ENCODE measurements around the gene ARL8B. TPM values are rescaled to one million over a fixed set of nuclear protein-coding genes. Genes with fewer than 3 reads are reported as not detected.
A peak's percentile ranks its signal among the peaks of the same experiment; 100 is the strongest.

The ARL8B gene
- total and polyA plus RNA-seq, 10 of the 15 experiments (the other 5 are each of a cell fraction or from before 2014, with no cell fraction given) = 22.0 to 80.6 (median 43.7) TPM

DNA sequence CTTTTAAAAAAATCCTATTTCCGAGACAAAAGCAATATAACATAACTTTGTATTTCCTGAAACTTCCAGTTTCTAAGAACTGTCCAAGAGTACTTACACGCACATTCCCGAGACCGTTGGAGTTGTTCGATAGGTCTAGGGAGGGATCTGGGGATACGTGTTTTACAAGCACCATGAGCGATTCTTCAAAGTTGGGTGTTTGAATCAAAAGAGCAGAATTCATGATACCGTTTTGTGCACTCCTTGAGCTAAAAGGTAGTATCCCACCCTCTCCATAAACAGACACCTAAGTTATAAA lies 64.7 kb downstream of the ARL8B start:
- TSS peak; percentile 76 for BruUV-seq (replicated peaks)
- H3K36me3 ChIP-seq (ENCODE audit: control insufficient read depth in 2 of 2, insufficient read depth in 2 of 2, low read length in 1 of 2) = no peaks in the 10 kb centered on the region
- POLR2A ChIA-PET = interaction anchor here (0.5 to 5.5 kb wide), 11 partner anchors 9 to 694 kb away, joined by 3 to 68 read pairs (median 7); partner anchors contain the start of gene ITPR1
- H3K27me3 ChIP-seq (replicated peaks in 1 of 2; ENCODE audit: control insufficient read depth in 2 of 2, insufficient read depth in 2 of 2, low read length in 1 of 2) = no peaks in the 10 kb centered on the region
- H3K9me3 ChIP-seq (replicated peaks; ENCODE audit: control insufficient read depth, insufficient read depth, low read length) = no peaks in the 10 kb centered on the region
- ATAC-seq (no peak), FAIRE-seq (no peak), DNase-seq (ENCODE audit: low read depth, low spot score) (no peak)
- intact Hi-C loops (cut with micrococcal nuclease; ENCODE audit: unreplicated experiment) (loop anchor here (2.0 to 5.0 kb wide), 3 partner anchors 46 to 430 kb away; partner anchors contain the start of gene BHLHE40), in situ Hi-C loops (cut with MboI) (no loop called here)
- RAD21 ChIA-PET (ENCODE audit: unreplicated experiment) = interaction anchor here (0.9 to 4.0 kb wide), 8 partner anchors 10 to 434 kb away, joined by 3 to 45 read pairs (median 11); no protein-coding TSS in a partner anchor
- H2AFZ ChIP-seq (ENCODE audit: control insufficient read depth, low read depth, low read length) = peak overlapping the region; percentile 13
- H4K20me1 ChIP-seq (ENCODE audit: control insufficient read depth, insufficient read depth) = no peaks in the 10 kb centered on the region
- CTCF ChIA-PET = interaction anchor here (1.4 to 18.8 kb wide), 4 partner anchors 9 to 64 kb away, joined by 3 to 163 read pairs (median 33); no protein-coding TSS in a partner anchor
- peak overlapping the region; percentile 80 for H3K9ac ChIP-seq (ENCODE audit: control insufficient read depth, insufficient read depth, low read length)
- peak overlapping the region; percentile 91 for H3K27ac ChIP-seq (ENCODE audit: control insufficient read depth, insufficient read depth)
- H3K4me2 ChIP-seq (ENCODE audit: control insufficient read depth, insufficient read depth) = peak overlapping the region; percentile 81
- WGBS (ENCODE audit: insufficient coverage, insufficient replicate concordance, low lambda C conversion rate, missing lambda C conversion rate) = under 1% methylated on average over 8 of the region's 8 CpGs
- peaks cover 59% of the 10 kb centered on the region for H3K79me2 ChIP-seq (ENCODE audit: control insufficient read depth, insufficient read depth, low read length)
- no peak for TF ChIP-seq POLR2A (IDR thresholded peaks at IDR 0.05; ENCODE audit: low read depth, low read length)
- no peak for TF ChIP-seq MEF2A (IDR thresholded peaks at IDR 0.05; ENCODE audit: insufficient read depth, low read depth, low read length)
- no peak for TF ChIP-seq EZH2 (IDR thresholded peaks at IDR 0.05; ENCODE audit: borderline replicate concordance, control insufficient read depth, low read depth, low read length)
- no peak for TF ChIP-seq ZNF274 (IDR thresholded peaks at IDR 0.05; ENCODE audit: insufficient read depth, insufficient read length)
- SMC1A ChIA-PET (ENCODE audit: uncharacterized antibody, unreplicated experiment) = interaction anchor here (0.9 to 20.1 kb wide), 10 partner anchors 9 to 112 kb away, joined by 3 to 284 read pairs (median 10); partner anchors contain the start of gene ARL8B
- H3K4me3 ChIP-seq = peak overlapping the region; percentile 82
- H3K4me1 ChIP-seq (ENCODE audit: control insufficient read depth, insufficient read depth, low read length) = peaks cover 33% of the 10 kb centered on the region

DNA sequence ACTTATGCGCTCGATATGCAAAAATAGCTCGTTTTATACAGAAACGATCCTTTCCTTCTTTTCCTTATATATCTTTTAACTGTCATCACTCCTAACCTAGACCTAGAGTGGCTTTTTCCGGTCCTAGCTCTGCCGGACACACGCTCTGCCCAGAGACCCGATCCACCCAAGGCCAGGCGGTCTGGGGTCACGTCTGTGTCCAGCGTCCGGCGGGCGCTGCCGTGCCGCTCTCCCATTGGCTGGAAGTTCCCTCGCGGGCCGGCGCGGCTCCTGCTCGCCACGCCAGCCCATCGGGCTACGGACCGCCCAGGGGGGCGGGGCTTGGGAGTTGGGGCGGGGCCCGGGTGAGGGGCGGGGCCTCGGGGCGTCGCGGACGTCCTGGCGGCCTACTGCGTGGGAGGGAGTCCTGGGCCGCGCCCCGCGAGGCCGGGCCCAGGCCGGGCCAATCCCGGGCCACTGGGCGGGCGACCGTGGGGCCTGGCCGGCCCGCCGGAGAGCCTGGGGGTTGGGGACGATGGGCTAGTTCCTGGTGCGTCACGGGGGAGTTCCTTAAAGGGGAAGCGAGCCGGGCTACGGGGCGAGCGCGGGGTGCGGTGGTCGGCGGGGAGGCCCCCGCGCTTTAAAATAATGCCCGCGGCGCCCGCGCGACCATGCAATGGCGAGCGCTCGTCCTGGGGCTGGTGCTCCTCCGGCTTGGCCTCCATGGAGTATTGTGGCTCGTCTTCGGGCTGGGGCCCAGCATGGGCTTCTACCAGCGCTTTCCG lies 65.2 kb downstream of the ARL8B start, which contains the start of gene EDEM1:
EDEM1 (plus strand) TSS at position 552 of the 764 bp plus-strand sequence; CDS start at position 651, 99 bp downstream.
- in situ Hi-C loops (cut with MboI) = no loop called here
- ATAC-seq (peak; percentile 82), DNase-seq (ENCODE audit: low read depth, low spot score) (peak; percentile 76), FAIRE-seq (no peak)
- ChIA-PET RAD21 (ENCODE audit: unreplicated experiment) (interaction anchor here (0.9 to 4.0 kb wide), 9 partner anchors 9 to 435 kb away, joined by 3 to 45 read pairs (median 11); no protein-coding TSS in a partner anchor), CTCF (interaction anchor here (1.6 to 18.8 kb wide), 4 partner anchors 8 to 203 kb away, joined by 3 to 163 read pairs (median 33); no protein-coding TSS in a partner anchor), POLR2A (interaction anchor here (0.5 to 5.5 kb wide), 11 partner anchors 10 to 694 kb away, joined by 3 to 68 read pairs (median 7); partner anchors contain the start of gene ITPR1), SMC1A (ENCODE audit: uncharacterized antibody, unreplicated experiment) (interaction anchor here (0.9 to 20.1 kb wide), 8 partner anchors 8 to 65 kb away, joined by 3 to 284 read pairs (median 18); partner anchors contain the start of gene ARL8B)
- intact Hi-C loops (cut with micrococcal nuclease; ENCODE audit: unreplicated experiment) = loop anchor here (2.0 to 5.0 kb wide), 3 partner anchors 47 to 430 kb away; partner anchors contain the start of gene BHLHE40
- H4K20me1 ChIP-seq (ENCODE audit: control insufficient read depth, insufficient read depth) = no peaks in the 10 kb centered on the region
- H3K36me3 ChIP-seq (ENCODE audit: control insufficient read depth in 2 of 2, insufficient read depth in 2 of 2, low read length in 1 of 2) = no peaks in the 10 kb centered on the region
- no peaks in the 10 kb centered on the region for H3K27me3 ChIP-seq (replicated peaks in 1 of 2; ENCODE audit: control insufficient read depth in 2 of 2, insufficient read depth in 2 of 2, low read length in 1 of 2)
- under 1% methylated on average over 66 of the region's 78 CpGs for WGBS (ENCODE audit: insufficient coverage, insufficient replicate concordance, low lambda C conversion rate, missing lambda C conversion rate)
- no peaks in the 10 kb centered on the region for H3K9me3 ChIP-seq (replicated peaks; ENCODE audit: control insufficient read depth, insufficient read depth, low read length)
- no TSS peak for BruUV-seq (replicated peaks)
- peak within 1 kb of the TSS; percentile 13 for H2AFZ ChIP-seq (ENCODE audit: control insufficient read depth, low read depth, low read length)
- peaks cover 64% of the 10 kb centered on the region for H3K79me2 ChIP-seq (ENCODE audit: control insufficient read depth, insufficient read depth, low read length)
- H3K27ac ChIP-seq (ENCODE audit: control insufficient read depth, insufficient read depth) = peak within 1 kb of the TSS; percentile 96
- H3K4me1 ChIP-seq (ENCODE audit: control insufficient read depth, insufficient read depth, low read length) = peaks cover 29% of the 10 kb centered on the region
- peak within 1 kb of the TSS; percentile 81 for H3K4me2 ChIP-seq (ENCODE audit: control insufficient read depth, insufficient read depth)
- peak within 1 kb of the TSS; percentile 88 for H3K4me3 ChIP-seq
- H3K9ac ChIP-seq (ENCODE audit: control insufficient read depth, insufficient read depth, low read length) = peak within 1 kb of the TSS; percentile 81
- peak; percentile 68 for TF ChIP-seq YY1 (IDR thresholded peaks at IDR 0.05; ENCODE audit: low read depth, low read length)
- peak; percentile 22 for TF ChIP-seq RUNX3 (IDR thresholded peaks at IDR 0.05; ENCODE audit: low read length)
- no peak for TF ChIP-seq FOXK2 (IDR thresholded peaks at IDR 0.05)
- TF ChIP-seq, protein P1, sequence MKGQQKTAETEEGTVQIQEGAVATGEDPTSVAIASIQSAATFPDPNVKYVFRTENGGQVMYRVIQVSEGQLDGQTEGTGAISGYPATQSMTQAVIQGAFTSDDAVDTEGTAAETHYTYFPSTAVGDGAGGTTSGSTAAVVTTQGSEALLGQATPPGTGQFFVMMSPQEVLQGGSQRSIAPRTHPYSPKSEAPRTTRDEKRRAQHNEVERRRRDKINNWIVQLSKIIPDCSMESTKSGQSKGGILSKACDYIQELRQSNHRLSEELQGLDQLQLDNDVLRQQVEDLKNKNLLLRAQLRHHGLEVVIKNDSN (IDR thresholded peaks at IDR 0.05; ENCODE audit: borderline replicate concordance, extremely low read length, insufficient read depth, low read depth, low read length) = no peak
- no peak for TF ChIP-seq FOS (IDR thresholded peaks at IDR 0.05; ENCODE audit: borderline replicate concordance, extremely low read depth, insufficient read length)
- TF ChIP-seq ZNF622 (IDR thresholded peaks at IDR 0.05) = no peak
- TF ChIP-seq, protein P2, sequence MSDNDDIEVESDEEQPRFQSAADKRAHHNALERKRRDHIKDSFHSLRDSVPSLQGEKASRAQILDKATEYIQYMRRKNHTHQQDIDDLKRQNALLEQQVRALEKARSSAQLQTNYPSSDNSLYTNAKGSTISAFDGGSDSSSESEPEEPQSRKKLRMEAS (IDR thresholded peaks at IDR 0.05; ENCODE audit: low read depth, low read length) = peak; percentile 74
- peak; percentile 8; the same call in 1 of the 2 replicates for TF ChIP-seq RFX5 (IDR thresholded peaks at IDR 0.05; ENCODE audit: low read depth, low read length)
- no peak for TF ChIP-seq NFIC (IDR thresholded peaks at IDR 0.05; ENCODE audit: low read depth, low read length)
- no peak for TF ChIP-seq WRNIP1 (IDR thresholded peaks at IDR 0.05; ENCODE audit: borderline replicate concordance, low read depth, low read length)
- TF ChIP-seq SMARCA5 (IDR thresholded peaks at IDR 0.05) = no peak
- no peak for TF ChIP-seq KDM1A (IDR thresholded peaks at IDR 0.05; ENCODE audit: borderline replicate concordance)

All from GM12878 (cell line).